Retinal pigment epithelial cell (primary cell): ENCODE results near the gene RANBP9.

Experiments used
- DNase-seq: peaks from one replicate; pipeline ENCODE4 v3.0.0-alpha.2; 2010; ENCODE audit warnings: low read depth
- H3K4me3 ChIP-seq: 2 replicates; pipeline ENCODE4 v1.5.1; 2011; ENCODE audit warnings: mild to moderate bottlenecking, low read length, control low read depth, moderate library complexity
- CTCF ChIP-seq: conservative IDR thresholded peaks from 2 replicates; pipeline ENCODE4 v1.5.1; 2011; ENCODE audit warnings: low read depth, low read length, control low read depth, inconsistent platforms

RANBP9 gene

GRCh38 chr6:13635948-13636658, 75.5 kb downstream of the RANBP9 start:
- no peak for TF ChIP-seq CTCF
- DNase-seq: no peak
- no peak overlapping the region for H3K4me3 ChIP-seq

DNA sequence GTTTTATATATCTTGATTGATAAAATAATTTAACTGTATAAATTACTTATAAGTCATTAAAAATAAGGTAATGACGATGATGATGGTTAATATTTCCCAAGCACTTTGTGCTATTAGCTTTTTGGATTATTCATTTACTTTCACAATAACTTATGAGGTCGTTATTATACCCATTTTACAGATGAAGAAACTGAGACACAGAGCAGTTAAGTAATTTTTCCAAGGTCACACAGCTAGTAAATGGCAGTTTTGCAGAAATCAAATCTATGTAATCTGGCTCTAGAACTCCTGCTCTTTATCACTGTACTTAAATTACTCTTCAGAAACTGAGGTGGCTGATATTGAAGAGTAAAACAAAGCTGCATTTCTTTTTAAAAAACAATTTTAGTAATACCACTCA, 78.3 kb downstream of the RANBP9 start:
- DNase-seq: no peak
- H3K4me3 ChIP-seq: no peak overlapping the region
- TF ChIP-seq CTCF: no peak

- no peak for TF ChIP-seq CTCF
- no peak overlapping the region for H3K4me3 ChIP-seq
- DNase-seq: no peak
Observed at GRCh38 chr6:13630499-13630898, 81.1 kb downstream of the RANBP9 start.

- no peak overlapping the region for H3K4me3 ChIP-seq
- no peak for DNase-seq
- no peak for TF ChIP-seq CTCF
Observed at GRCh38 chr6:13629459-13630116, 82.0 kb downstream of the RANBP9 start.

GRCh38 chr6:13624871-13625288, 86.8 kb downstream of the RANBP9 start:
- TF ChIP-seq CTCF: peak; percentile 71
- peak; percentile 2 for DNase-seq
- H3K4me3 ChIP-seq: no peak overlapping the region

GRCh38 chr6:13617066-13617465, 94.6 kb downstream of the RANBP9 start:
- H3K4me3 ChIP-seq: no peak overlapping the region
- no peak for DNase-seq

More at GRCh38 chr6:13617066-13617465, 94.6 kb downstream of the RANBP9 start:
- TF ChIP-seq CTCF: no peak
